Renal pelvis (tissue), 4 donors: ENCODE measurements around the gene PTPN3. TPM values are rescaled to one million over a fixed set of nuclear protein-coding genes. Genes with fewer than 3 reads are reported as not detected.

ENCODE experiments used
- DNase-seq: peaks from one replicate; pipeline ENCODE4 v3.0.0-alpha.2; 2013
- polyA plus RNA-seq, 3 donors: library from polyadenylated mRNA; unstranded; fragments of 120-200 nt; gene quantifications; one replicate each; pipeline ENCODE4 v1.2.1, GENCODE V29; 2013; ENCODE audit not compliant: insufficient read length in 3 of 3

The PTPN3 gene
- polyA plus RNA-seq, 3 donors, result 44.8 to 66.0 (median 51.2) TPM

DNA sequence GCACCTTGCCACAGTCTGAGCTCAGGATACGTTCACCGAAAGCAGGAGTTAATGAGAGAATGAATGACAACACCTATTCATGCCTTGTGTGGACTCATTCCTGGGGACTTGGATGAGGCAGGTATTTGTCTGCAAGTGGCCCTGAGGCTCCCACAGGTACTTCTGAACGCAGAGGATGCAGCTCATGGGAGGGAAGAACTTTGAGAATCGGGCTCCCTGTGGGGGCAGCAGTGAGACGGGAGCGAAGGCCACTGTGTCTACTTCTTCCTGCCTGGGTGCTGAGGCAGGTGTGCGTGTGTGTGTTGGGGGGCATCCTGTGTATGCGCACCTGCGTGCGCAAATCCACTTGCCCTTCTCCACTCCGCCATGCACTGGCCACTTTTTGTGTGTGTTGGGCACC, 42.2 kb downstream of the PTPN3 start:
- DNase-seq, result no peak

DNA sequence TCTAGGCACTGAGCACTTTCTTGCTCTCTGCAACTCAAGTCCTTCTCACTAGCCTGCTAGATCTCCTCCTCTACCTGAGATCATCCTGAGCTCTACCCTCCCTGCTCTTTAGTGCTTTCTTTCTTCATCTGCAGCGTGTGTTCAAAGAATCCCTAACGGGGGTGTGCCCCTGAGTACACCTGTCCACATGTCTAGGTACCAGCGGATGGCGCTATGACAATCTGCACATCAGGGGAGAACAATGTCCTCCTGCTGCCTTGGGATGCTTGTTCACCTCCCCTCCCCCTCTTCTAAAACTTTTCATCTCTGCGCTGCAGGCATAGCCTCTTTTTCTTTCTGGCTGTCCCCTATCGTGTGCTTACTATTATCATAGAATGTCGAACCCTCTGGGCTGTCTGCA, 42.7 kb downstream of the PTPN3 start:
- no peak for DNase-seq

GRCh38 chr9:109454601-109455155, 43.4 kb downstream of the PTPN3 start:
- DNase-seq, result no peak

GRCh38 chr9:109454041-109454440, 44.1 kb downstream of the PTPN3 start:
- no peak for DNase-seq

DNA sequence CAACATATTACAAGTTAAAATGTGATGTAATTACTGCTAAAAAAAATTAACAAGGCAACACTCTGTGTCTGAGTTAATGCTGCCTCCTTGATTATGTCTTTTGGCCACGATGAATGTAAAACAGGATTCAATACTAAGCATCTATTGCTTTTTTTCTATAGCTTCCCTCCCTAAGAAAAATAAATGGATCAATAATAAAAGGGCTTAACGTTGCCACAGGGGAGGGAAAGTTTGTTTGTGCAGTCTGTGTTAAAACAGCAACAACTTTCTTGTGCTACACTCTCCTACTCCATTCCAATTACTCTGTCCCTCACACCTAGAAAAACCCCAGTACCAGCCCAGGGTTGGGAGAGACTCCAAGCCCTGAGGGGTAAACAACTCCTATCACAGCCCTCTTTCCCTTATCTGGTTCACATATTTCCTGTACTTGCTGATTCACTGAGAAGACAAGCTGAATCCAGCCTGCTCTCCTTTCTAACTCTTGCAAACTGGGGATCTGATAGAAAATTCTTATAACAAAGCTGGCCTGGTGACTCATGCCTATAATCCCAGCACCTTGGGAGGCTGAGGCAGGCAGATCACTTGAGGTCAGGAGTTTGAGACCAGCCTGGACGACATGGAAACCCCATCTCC, 44.8 kb downstream of the PTPN3 start:
- DNase-seq, result no peak

GRCh38 chr9:109452761-109453160, 45.3 kb downstream of the PTPN3 start:
- no peak for DNase-seq

GRCh38 chr9:109451311-109452025, 46.6 kb downstream of the PTPN3 start:
- no peak for DNase-seq

DNA sequence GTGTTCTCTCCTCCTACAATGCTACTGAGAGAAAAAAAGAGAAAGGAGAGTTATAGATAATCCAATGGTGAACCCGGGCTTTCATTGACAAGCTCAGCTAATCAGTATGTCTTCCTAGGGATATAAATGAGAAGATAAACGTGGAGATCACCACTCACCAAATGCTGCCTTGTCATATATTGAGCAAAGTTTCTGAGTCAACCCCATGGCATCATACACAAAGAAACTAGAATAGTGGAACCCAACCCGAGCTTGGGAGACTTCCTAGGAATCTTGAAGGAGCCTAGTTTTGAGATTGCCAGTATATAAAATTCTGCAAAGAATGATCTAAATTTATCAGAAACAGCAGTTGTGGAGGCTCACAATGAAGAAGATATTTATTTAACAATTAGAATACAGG, 47.8 kb downstream of the PTPN3 start:
- DNase-seq, result no peak

DNA sequence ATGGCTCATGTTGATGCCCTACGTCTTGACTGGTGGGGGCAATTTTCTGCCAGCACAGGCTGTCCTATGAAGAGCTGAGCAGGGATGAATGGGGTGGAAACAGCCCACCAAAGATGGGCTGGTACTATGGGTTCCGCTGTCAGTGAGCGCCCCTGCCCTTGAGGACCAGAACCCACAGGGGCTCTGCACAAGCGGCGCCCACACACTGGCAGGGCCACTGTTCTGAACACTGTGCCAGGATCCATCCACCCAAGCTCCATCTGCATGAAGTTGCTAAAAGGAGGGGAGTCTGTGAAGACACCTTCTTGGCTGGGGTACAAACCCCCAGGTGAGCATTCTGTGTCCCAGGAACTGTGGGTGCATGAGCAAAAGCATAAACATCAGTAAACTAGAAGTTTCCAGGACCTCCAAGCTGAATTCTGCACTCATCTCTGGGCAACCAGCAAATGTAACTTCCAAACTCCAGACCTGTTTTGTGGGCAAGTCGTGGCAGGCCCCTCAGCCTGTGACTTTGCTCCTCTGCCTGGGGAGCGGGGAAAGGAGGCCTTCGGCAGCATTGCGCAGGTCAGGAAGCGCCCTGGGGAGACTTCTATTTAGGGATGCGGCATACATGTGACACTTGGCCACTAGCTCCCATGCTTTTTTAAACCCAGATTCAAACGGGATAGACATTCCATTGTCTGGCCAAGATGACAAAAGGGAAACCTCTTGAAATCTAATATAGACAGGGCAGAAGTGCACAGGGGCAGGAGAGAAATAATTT, 48.9 kb downstream of the PTPN3 start:
- DNase-seq, result no peak

- DNase-seq, result no peak
Observed at GRCh38 chr9:109448223-109448622, 49.9 kb downstream of the PTPN3 start.

DNA sequence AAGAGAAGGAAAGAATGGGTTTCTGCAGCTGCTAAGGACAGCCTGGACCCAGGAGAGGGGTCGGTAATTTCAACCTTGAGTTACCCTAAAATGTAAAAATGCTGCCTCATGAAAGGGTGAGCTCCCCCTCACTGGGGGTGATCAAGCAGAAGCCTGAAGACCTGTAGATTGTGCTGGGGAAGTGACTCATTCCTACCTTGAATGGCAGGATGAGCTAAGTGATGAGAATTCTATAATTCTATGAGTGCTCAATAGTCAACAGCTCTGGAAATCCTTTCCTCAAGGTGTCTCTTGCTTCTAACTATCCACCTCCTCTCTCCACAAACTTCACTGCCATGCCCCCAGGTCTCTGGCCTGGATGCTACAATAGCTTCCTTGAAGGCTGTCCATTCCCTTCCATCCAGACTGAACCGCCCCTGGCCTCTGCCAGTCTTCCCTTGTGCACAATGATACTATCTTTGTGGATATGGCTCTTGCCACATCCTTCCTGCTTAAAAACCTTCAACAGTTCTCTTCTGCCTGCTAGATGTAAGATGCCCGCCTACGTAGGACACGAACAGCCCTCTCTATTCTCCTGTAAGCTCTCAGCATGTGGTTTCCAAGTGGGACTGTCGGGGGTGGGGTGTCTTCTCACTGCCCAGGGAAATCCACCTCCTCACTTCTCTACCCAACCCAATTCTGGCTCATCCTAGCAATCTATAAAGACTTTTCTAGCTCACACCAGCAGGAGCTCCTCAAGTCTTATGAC, 50.6 kb downstream of the PTPN3 start:
- DNase-seq, result no peak

DNA sequence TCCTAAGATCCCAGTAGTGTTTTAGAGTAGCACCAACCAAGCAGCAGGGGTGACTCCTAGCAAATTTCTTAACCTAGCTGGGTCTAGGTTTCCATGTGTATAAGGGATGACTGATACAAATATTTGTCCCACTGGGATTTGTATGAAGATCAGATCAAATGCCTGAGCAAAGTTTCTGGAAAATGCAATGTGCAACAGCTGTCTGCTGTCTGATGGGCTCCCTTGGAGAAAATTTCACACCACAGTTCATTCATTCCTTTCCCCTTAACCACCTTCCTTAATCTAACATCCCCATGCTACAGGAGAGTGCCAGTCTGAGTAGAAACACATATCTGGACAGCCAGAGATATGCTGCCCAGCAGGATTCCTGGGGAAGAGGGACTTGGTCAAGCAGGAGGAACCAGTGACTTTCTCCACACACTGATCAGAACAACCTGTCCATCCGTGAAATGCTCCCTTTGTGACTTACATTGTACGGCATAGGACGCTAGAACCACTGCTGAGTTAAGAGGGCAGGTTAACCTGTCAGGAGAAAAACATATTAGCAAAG, 53.3 kb downstream of the PTPN3 start:
- no peak for DNase-seq

DNA sequence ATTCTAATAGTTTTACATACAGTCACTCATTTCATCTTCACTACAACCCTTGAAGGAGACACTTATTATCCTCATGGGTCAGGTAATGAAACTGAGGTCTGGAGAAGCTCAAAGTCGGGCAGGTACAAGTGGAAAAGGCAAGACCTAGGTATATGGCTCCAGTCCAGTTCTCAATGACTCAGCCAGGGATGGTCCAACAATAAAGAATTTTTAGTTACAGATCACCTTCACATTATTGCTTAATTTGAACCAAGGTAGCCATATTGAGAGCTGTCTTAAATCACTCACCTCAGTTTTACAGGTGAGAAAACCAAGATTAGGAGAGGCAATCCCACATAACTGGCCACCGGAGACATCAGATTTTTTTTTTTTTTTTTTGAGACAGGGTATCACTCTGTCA, 55.4 kb downstream of the PTPN3 start:
- DNase-seq, result no peak

- DNase-seq, result no peak
Observed at GRCh38 chr9:109441296-109441695, 56.8 kb downstream of the PTPN3 start.

DNA sequence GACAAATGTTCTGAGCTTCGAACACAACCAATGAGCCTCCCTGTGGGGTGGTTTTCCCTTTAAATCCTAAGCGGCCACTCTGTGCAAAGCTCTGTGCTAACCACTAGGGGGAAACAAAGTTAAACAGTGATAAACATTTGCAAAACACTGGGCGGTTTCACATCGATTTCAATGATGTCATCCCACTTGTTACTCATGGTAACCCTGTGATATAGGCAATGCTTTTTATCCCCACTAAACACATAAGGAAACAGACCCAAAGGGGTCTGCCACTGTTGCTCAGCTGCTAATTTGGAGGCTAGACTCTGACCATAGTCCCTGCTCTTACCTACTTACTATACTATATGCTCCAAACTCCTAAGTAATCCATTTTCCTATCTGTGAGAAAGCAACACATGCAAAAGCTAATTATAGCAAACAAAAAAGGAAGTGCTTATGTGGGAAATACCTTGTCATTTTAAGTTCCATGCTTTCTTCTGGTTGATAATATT, 57.3 kb downstream of the PTPN3 start:
- DNase-seq, result peak; percentile 55

DNA sequence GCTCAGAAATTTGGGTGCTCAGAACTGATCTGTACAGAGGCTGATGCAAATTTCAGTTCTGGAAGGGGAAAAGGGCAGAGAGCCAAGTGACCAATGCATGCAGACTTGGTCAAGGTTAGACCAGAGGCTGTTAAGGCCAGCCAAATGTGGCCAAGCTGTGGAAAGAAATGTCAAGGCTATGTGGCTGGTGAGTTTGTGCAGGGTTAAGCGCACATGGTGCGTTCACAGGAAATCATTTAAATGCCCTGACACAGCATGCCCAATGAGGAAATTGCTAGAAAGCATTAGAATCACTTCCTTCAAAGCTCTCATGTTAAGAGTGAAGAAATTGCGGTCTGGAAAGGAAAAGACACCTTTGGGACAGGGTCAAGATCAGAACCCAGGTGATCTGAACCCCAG, 58.0 kb downstream of the PTPN3 start:
- DNase-seq, result no peak

- no peak for DNase-seq
Observed at GRCh38 chr9:109439378-109440116, 58.6 kb downstream of the PTPN3 start.

- DNase-seq, result no peak
Observed at GRCh38 chr9:109437286-109437685, 60.8 kb downstream of the PTPN3 start.

GRCh38 chr9:109436071-109436470, 62.0 kb downstream of the PTPN3 start:
- DNase-seq, result no peak

GRCh38 chr9:109433476-109433875, 64.6 kb downstream of the PTPN3 start:
- DNase-seq, result no peak

- DNase-seq, result no peak
Observed at GRCh38 chr9:109430231-109430630, 67.9 kb downstream of the PTPN3 start.
